Measurements from ENCODE around the gene VTI1A.

GRCh38 chr10:112546474-112546873, 99.5 kb downstream of the VTI1A start:
- TF ChIP-seq EP300 (IDR thresholded peaks at IDR 0.05) (no peak), CTCF (IDR thresholded peaks at IDR 0.05) (no peak), POLR2A (IDR thresholded peaks at IDR 0.05) (no peak)

Measured in ovary (tissue), 3 donors.